Measurements from ENCODE around the gene KDM4B. TPM values are rescaled to one million over a fixed set of nuclear protein-coding genes. Genes with fewer than 3 reads are reported as not detected.

Gene KDM4B
- polyA plus RNA-seq, 1 of the 3 experiments (the other 2 are of a cell fraction): 12.2 TPM

GRCh38 chr19:5040544-5041167 is 71.7 kb downstream of the KDM4B start:
- H3K4me2 ChIP-seq: no peak overlapping the region
- H3K9me3 ChIP-seq: no peaks in the 10 kb centered on the region
- TF ChIP-seq PBX3 (IDR thresholded peaks at IDR 0.05): no peak
- TF ChIP-seq RCOR1 (IDR thresholded peaks at IDR 0.05; ENCODE audit: low read length): no peak
- no peak for TF ChIP-seq MEF2A (IDR thresholded peaks at IDR 0.05; ENCODE audit: borderline replicate concordance, low read depth)
- TF ChIP-seq USF2 (IDR thresholded peaks at IDR 0.05; ENCODE audit: borderline replicate concordance, low read depth, low read length): no peak
- TF ChIP-seq TCF12 (IDR thresholded peaks at IDR 0.05): no peak
- TF ChIP-seq SIN3A (IDR thresholded peaks at IDR 0.05; ENCODE audit: borderline replicate concordance, low read depth, low read length): no peak
- TF ChIP-seq GABPA (IDR thresholded peaks at IDR 0.05; ENCODE audit: low read depth): no peak
- TF ChIP-seq TAF1 (IDR thresholded peaks at IDR 0.05; ENCODE audit: borderline replicate concordance, low read depth, low read length): no peak
- no peak for TF ChIP-seq EP300 (IDR thresholded peaks at IDR 0.05; ENCODE audit: borderline replicate concordance in 1 of 2, low read depth in 1 of 2, low read length in 1 of 2)
- TF ChIP-seq RAD21 (IDR thresholded peaks at IDR 0.05; ENCODE audit: low read length): no peak
- no peak for TF ChIP-seq FOXM1 (IDR thresholded peaks at IDR 0.05; ENCODE audit: low read depth)
- no peak for TF ChIP-seq REST (IDR thresholded peaks at IDR 0.05; ENCODE audit: low read depth, low read length)
- TF ChIP-seq FOSL2 (IDR thresholded peaks at IDR 0.05; ENCODE audit: borderline replicate concordance, low read depth): no peak
- TF ChIP-seq CHD2 (IDR thresholded peaks at IDR 0.05; ENCODE audit: low read length, partially characterized antibody): no peak
- TF ChIP-seq POLR2AphosphoS5 (IDR thresholded peaks at IDR 0.05; ENCODE audit: low read depth, low read length): no peak
- no peak for TF ChIP-seq JUND (IDR thresholded peaks at IDR 0.05)
- TF ChIP-seq SMC3 (IDR thresholded peaks at IDR 0.05; ENCODE audit: low read depth, low read length): no peak
- ChIA-PET CTCF (interaction anchor here (1.0 to 1.2 kb wide), 2 partner anchors 98 to 129 kb away, joined by 3 to 6 read pairs; no protein-coding TSS in a partner anchor), POLR2A (no interaction called here)
- WGBS (ENCODE audit: low lambda C conversion rate): 96% methylated on average over 7 of the region's 28 CpGs
- DNase-seq: no peak
- peaks cover 31% of the 10 kb centered on the region; the same call in 1 of the 2 replicates for H3K79me2 ChIP-seq (ENCODE audit: insufficient read depth)
- H3F3A ChIP-seq (replicated peaks; ENCODE audit: insufficient read depth): peaks cover 8% of the 10 kb centered on the region
- peaks cover 23 to 38% of the 10 kb centered on the region in 2 experiments for H3K4me1 ChIP-seq (ENCODE audit: control insufficient read depth in 1 of 2, insufficient read depth in 2 of 2, low read depth in 1 of 2, low read length in 1 of 2)
- peaks cover 12 to 24% of the 10 kb centered on the region in 2 experiments for H3K36me3 ChIP-seq (replicated peaks in 1 of 2; ENCODE audit: control insufficient read depth in 1 of 2, insufficient read depth in 2 of 2, low read length in 1 of 2)
- no peak overlapping the region for H3K27ac ChIP-seq (ENCODE audit: low read depth in 2 of 2, low read length in 1 of 2)
- H3K9me2 ChIP-seq: no peaks in the 10 kb centered on the region
- no peaks in the 10 kb centered on the region for H3K27me3 ChIP-seq (ENCODE audit: insufficient read depth)
- peaks cover 33% of the 10 kb centered on the region for H4K20me1 ChIP-seq (ENCODE audit: insufficient read depth)
- H3K4me3 ChIP-seq (ENCODE audit: low read depth in 2 of 2, low read length in 1 of 2): no peak overlapping the region
- H2AFZ ChIP-seq (ENCODE audit: low read depth): no peak overlapping the region
- no peak overlapping the region for H3K9ac ChIP-seq
